T-helper 1 cell treated with Interleukin-12 subunit alpha and Interleukin-12 subunit beta and Interleukin-4 antibody, amounts not matched to agents 30 μg/mL and 1 μg/mL, for 36 hours (primary cell): ENCODE measurements around the gene PIANP.

ENCODE experiments used
- H3K27ac Mint-ChIP-seq: one replicate; pipeline ENCODE4 v1.8.0; 2021; ENCODE audit warnings: mild to moderate bottlenecking, mixed read lengths
- H3K27me3 Mint-ChIP-seq: one replicate; pipeline ENCODE4 v1.8.0; 2021; ENCODE audit warnings: low read depth, mixed read lengths
- H3K36me3 Mint-ChIP-seq: one replicate; pipeline ENCODE4 v1.8.0; 2021; ENCODE audit warnings: low read depth, mixed read lengths
- H3K4me1 Mint-ChIP-seq: one replicate; pipeline ENCODE4 v1.8.0; 2021; ENCODE audit warnings: low read depth, mixed read lengths
- H3K4me3 Mint-ChIP-seq: one replicate; pipeline ENCODE4 v1.8.0; 2021; ENCODE audit warnings: mild to moderate bottlenecking, moderate library complexity, mixed read lengths
- H3K9me3 Mint-ChIP-seq: one replicate; pipeline ENCODE4 v1.8.0; 2021; ENCODE audit warnings: mixed read lengths

PIANP gene

DNA sequence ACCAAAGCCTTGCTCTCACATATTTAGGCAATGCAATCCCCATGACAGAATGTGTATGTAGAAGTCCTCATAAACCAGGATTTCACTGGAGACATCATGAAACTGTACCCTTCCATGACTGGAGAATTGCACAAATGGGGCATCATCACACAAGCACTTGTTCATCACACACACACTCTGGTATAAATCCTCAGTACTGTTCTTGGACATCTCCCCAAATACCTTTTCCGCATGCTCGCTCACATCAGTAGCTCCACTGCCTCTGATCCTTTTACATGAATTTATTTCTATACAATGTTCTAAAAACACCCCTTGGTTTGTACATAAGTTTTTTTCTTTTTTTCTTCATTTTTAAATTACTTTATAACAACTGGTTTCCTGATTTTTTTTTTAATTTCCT, 34.4 kb downstream of the PIANP start:
- Mint-ChIP-seq H3K27me3 (no peaks in the 10 kb centered on the region), H3K27ac (no peak overlapping the region), H3K9me3 (no peaks in the 10 kb centered on the region), H3K4me3 (no peak overlapping the region), H3K4me1 (peaks cover 16% of the 10 kb centered on the region), H3K36me3 (peaks cover 40% of the 10 kb centered on the region)

DNA sequence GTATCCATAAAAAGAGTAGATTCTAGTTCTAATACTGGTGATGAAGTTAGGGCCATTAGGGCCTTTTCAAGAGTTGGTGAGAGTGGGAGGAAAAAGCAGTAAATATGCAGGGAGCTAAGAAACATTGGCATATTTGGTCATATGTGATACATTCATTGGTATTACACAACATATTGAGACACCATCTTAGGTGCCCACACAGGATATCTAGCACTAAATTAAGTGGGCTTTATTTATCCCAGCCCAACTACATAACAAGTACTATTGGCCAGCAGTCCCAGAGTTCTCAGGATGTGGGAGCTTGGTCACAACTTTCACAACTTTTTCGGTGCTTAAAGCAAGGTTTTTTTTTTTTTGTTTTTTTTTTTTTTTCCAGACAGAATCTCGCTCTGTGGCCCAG, 35.7 kb downstream of the PIANP start:
- Mint-ChIP-seq H3K27me3 (no peaks in the 10 kb centered on the region), H3K36me3 (peaks cover 31% of the 10 kb centered on the region), H3K4me3 (no peak overlapping the region), H3K9me3 (no peaks in the 10 kb centered on the region), H3K27ac (peak overlapping the region; percentile 7), H3K4me1 (peaks cover 16% of the 10 kb centered on the region)

DNA sequence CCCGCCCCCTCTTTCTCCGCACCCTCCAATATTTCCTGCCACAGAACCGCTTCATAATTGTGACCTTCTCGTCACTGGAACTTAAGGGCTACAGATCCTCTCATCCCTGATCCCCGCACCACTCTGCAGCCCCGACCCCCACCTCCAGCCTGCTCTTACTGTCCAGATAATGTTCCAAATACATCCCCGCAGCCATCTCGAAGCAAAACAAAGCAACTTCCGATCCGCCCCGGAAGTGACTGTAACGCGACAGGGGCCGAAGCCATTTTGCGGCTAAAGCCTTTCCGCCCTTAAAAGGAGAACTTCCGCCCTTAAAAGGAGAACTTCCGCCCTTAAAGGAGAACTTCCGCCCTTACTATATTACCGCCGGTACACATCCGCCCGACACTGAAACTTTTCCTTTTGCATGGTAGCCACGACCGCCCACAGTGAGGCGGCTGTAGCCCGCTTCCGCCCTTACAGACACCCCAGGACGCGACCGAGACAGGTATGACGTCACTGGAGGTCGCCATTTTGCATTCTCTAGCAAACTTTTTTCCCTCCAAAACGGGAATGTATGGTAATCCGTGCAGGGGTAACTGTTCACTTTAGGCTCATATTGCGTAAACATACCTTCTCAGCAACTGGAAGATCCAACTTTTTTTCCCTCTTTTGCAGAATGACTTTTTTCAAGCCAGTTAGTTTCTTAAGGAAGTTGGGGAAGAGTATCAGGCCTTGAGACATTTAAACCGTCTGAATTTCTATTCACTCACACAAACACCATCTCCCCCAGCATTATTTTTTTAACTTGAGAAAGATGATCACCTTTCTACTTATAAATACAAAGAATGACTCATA, 37.5 kb downstream of the PIANP start, which contains the start of gene ING4:
Gene ING4, minus strand, starts transcription at position 214 of the 837 bp plus-strand sequence. Its CDS starts 18 bp downstream, at position 196.
- Mint-ChIP-seq H3K9me3 (no peaks in the 10 kb centered on the region), H3K4me1 (peaks cover 16% of the 10 kb centered on the region), H3K27ac (peak within 1 kb of the TSS; percentile 92), H3K4me3 (peak within 1 kb of the TSS; percentile 90), H3K27me3 (no peaks in the 10 kb centered on the region), H3K36me3 (peaks cover 24% of the 10 kb centered on the region)

DNA sequence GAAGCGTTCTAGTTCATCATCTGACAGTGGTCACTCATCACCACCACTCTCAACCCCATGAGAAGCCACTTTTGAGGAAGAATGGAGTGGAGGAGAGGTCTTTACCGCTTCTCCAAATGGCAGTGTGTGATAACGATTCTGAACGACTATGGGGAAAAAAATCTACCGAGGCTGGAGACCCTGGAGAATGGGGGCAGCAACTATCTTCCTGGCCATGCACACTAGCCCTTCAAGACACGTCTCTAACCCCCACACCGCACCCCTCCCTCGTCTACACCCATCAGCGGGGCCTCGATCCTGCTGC, 38.1 kb downstream of the PIANP start:
- H3K4me1 Mint-ChIP-seq, result peaks cover 16% of the 10 kb centered on the region
- H3K4me3 Mint-ChIP-seq, result peak overlapping the region; percentile 90
- no peaks in the 10 kb centered on the region for H3K27me3 Mint-ChIP-seq
- peaks cover 19% of the 10 kb centered on the region for H3K36me3 Mint-ChIP-seq
- peak overlapping the region; percentile 92 for H3K27ac Mint-ChIP-seq
- no peaks in the 10 kb centered on the region for H3K9me3 Mint-ChIP-seq

DNA sequence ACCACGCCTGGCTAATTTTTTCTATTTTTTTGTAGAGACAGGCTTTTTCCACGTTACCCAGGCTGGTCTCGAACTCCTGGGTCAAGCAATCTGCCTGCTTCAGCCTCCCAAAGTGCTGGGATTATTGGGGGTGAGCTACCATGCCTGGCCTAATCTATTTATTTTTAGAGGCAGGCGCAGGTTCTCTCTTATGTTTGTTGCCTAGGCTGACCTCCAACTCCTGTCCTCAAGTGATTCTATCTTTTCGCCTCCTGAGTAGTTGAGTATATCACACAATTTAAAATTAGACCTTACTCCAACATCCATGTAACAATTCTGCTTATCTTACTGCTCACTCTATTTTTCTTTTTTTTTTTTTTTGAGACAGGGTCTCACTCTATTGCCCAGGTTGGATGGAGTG, 46.6 kb downstream of the PIANP start:
- H3K4me1 Mint-ChIP-seq, result no peaks in the 10 kb centered on the region
- no peak overlapping the region for H3K4me3 Mint-ChIP-seq
- H3K9me3 Mint-ChIP-seq, result no peaks in the 10 kb centered on the region
- no peaks in the 10 kb centered on the region for H3K27me3 Mint-ChIP-seq
- no peak overlapping the region for H3K27ac Mint-ChIP-seq
- H3K36me3 Mint-ChIP-seq, result peaks cover 21% of the 10 kb centered on the region

- no peak overlapping the region for H3K27ac Mint-ChIP-seq
- H3K4me1 Mint-ChIP-seq, result no peaks in the 10 kb centered on the region
- no peak overlapping the region for H3K4me3 Mint-ChIP-seq
- no peaks in the 10 kb centered on the region for H3K27me3 Mint-ChIP-seq
- no peaks in the 10 kb centered on the region for H3K9me3 Mint-ChIP-seq
- H3K36me3 Mint-ChIP-seq, result peaks cover 17% of the 10 kb centered on the region
Measured at GRCh38 chr12:6653342-6653741, 47.3 kb downstream of the PIANP start.

DNA sequence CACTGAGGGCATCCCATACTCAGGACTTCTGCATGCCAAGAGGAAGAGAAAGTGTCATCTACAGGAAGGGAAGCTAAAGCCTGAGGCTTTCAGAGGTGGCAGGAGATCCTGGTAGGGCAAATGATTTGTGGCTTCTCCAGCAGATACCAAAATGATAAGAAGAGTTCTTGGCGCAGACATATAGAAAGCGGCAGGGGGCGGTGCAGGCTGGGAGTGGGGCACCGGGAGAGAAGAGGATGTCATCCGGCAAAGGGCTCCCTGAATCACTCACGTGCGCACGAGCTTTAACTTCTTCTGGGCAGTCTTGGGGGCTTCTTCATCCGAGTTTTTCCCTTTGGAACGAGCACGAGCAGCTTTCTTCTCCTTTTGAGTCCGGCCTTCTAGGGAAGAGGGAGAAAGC, 48.2 kb downstream of the PIANP start:
- no peak overlapping the region for H3K4me3 Mint-ChIP-seq
- H3K36me3 Mint-ChIP-seq, result peaks cover 21% of the 10 kb centered on the region
- H3K4me1 Mint-ChIP-seq, result no peaks in the 10 kb centered on the region
- no peaks in the 10 kb centered on the region for H3K9me3 Mint-ChIP-seq
- H3K27ac Mint-ChIP-seq, result no peak overlapping the region
- no peaks in the 10 kb centered on the region for H3K27me3 Mint-ChIP-seq

- Mint-ChIP-seq H3K9me3 (no peaks in the 10 kb centered on the region), H3K36me3 (peaks cover 25% of the 10 kb centered on the region), H3K27ac (no peak overlapping the region), H3K27me3 (no peaks in the 10 kb centered on the region), H3K4me1 (peaks cover 4% of the 10 kb centered on the region), H3K4me3 (no peak overlapping the region)
Measured at GRCh38 chr12:6650832-6651231, 49.8 kb downstream of the PIANP start.

GRCh38 chr12:6647083-6647604, 53.5 kb downstream of the PIANP start, which contains the start of gene ACRBP:
TSS of gene ACRBP (minus strand) at chr12:6647432. CDS start at chr12:6647366, 66 bp downstream.
- peaks cover 22% of the 10 kb centered on the region for H3K9me3 Mint-ChIP-seq
- H3K27me3 Mint-ChIP-seq, result peaks cover 6% of the 10 kb centered on the region
- H3K4me3 Mint-ChIP-seq, result peak within 1 kb of the TSS; percentile 66
- peak within 1 kb of the TSS; percentile 52 for H3K27ac Mint-ChIP-seq
- peaks cover 25% of the 10 kb centered on the region for H3K36me3 Mint-ChIP-seq
- peaks cover 10% of the 10 kb centered on the region for H3K4me1 Mint-ChIP-seq

- H3K4me1 Mint-ChIP-seq, result peaks cover 10% of the 10 kb centered on the region
- H3K9me3 Mint-ChIP-seq, result peaks cover 22% of the 10 kb centered on the region
- peak overlapping the region; percentile 66 for H3K4me3 Mint-ChIP-seq
- peak overlapping the region; percentile 52 for H3K27ac Mint-ChIP-seq
- H3K27me3 Mint-ChIP-seq, result peaks cover 12% of the 10 kb centered on the region
- peaks cover 23% of the 10 kb centered on the region for H3K36me3 Mint-ChIP-seq
Measured at GRCh38 chr12:6646276-6647082, 54.1 kb downstream of the PIANP start.

DNA sequence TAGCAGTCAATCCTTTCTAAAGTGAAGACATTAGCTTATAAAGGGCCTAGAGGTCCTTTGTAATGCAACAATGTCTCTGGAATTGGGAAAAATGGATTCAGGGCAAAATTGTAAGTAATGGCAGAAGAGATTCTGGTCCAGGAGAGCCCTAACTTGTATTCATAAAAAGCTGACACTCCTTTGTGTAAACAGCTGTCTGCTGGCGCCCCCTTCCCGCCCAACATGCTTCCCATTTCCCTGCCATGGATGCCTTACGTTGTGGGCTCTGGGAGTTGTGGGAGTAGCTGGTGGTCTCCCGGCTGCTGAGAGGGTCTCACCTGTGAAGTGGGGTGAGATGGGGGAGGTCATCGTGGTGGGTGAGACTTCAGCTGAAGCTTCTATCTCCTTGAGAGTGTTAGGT, 55.7 kb downstream of the PIANP start:
- no peak overlapping the region for H3K4me3 Mint-ChIP-seq
- H3K27ac Mint-ChIP-seq, result no peak overlapping the region

GRCh38 chr12:6644257-6644596, 56.4 kb downstream of the PIANP start:
- H3K4me1 Mint-ChIP-seq, result peaks cover 10% of the 10 kb centered on the region
- no peak overlapping the region for H3K27ac Mint-ChIP-seq
- H3K27me3 Mint-ChIP-seq, result peaks cover 21% of the 10 kb centered on the region
- peaks cover 19% of the 10 kb centered on the region for H3K36me3 Mint-ChIP-seq
- H3K9me3 Mint-ChIP-seq, result peaks cover 22% of the 10 kb centered on the region
- no peak overlapping the region for H3K4me3 Mint-ChIP-seq

More for the DNA sequence above, 55.7 kb downstream of the PIANP start:
- Mint-ChIP-seq H3K9me3 (peaks cover 22% of the 10 kb centered on the region), H3K27me3 (peaks cover 21% of the 10 kb centered on the region), H3K4me1 (peaks cover 10% of the 10 kb centered on the region), H3K36me3 (peaks cover 19% of the 10 kb centered on the region)
